T-cell (primary cell): ENCODE measurements around the gene GSTT2B. TPM values are rescaled to one million over a fixed set of nuclear protein-coding genes. Genes with fewer than 3 reads are reported as not detected.
"Not testable (repeated sequence)": the region's sequence is repeated elsewhere in the genome, so short reads cannot be mapped to it uniquely, and the experiment has no call there.

Experiments
- ATAC-seq, 4 experiments: fragments of 200-7000 bp in 3 of 4; fragments of 150-1000 bp in 1 of 4; cut with Tn5 transposase; replicated peaks in 1 of 4; 1 replicate in 3 of 4; 2 replicates in 1 of 4; pipeline ENCODE4 v1.10.0; 2021; ENCODE audit warnings: moderate library complexity in 3 of 4, mild to moderate bottlenecking in 2 of 4, moderate number of reproducible peaks in 1 of 4
- CTCF ChIA-PET, 2 donors: fragments of 300-600 bp; sonication (Branson Sonifier 250); formaldehyde crosslinking; loops; one replicate each; lab custom pipeline; 2022; ENCODE audit warnings: antibody characterized with exemption in 2 of 2; lab: Charles Lee
- POLR2A ChIA-PET, 2 donors: fragments of 300-600 bp; sonication (Branson Sonifier 250); formaldehyde crosslinking; loops; one replicate each; lab custom pipeline; 2022; ENCODE audit warnings: antibody characterized with exemption in 2 of 2; lab: Charles Lee
- DNase-seq, 35 experiments: peaks; one replicate each; pipeline versions ENCODE4 v3.0.0 to v3.0.0-alpha.2; 2013 to 2023
- H3K27ac ChIP-seq: one replicate; pipeline ENCODE4 v1.5.1; 2013; ENCODE audit warnings: low read length
- H3K27me3 ChIP-seq, 2 experiments: replicated peaks in 1 of 2; 1 replicate in 1 of 2; 2 replicates in 1 of 2; pipeline versions ENCODE4 v1.6.1 to v1.7.0; 2013; ENCODE audit warnings: low read length in 1 of 2, mixed read lengths in 1 of 2; ENCODE audit not compliant: control insufficient read depth in 2 of 2, insufficient read depth in 2 of 2; ENCODE audit errors: extremely low read depth in 1 of 2
- H3K36me3 ChIP-seq, 2 donors: 1 replicate in 1 of 2; 2 replicates in 1 of 2; pipeline versions ENCODE4 v1.6.1 to v1.7.0; 2013; ENCODE audit warnings: low read length in 1 of 2; ENCODE audit not compliant: control insufficient read depth in 2 of 2, insufficient read depth in 1 of 2; ENCODE audit errors: extremely low read depth in 1 of 2
- H3K4me1 ChIP-seq, 2 experiments: 1 replicate in 1 of 2; 2 replicates in 1 of 2; pipeline versions ENCODE4 v1.6.1 to v1.7.0; 2013; ENCODE audit warnings: low read length in 2 of 2, mixed read lengths in 1 of 2; ENCODE audit not compliant: insufficient read depth in 2 of 2, control insufficient read depth in 1 of 2; ENCODE audit errors: extremely low read depth in 1 of 2
- H3K4me3 ChIP-seq, 2 donors: 1 replicate in 1 of 2; 2 replicates in 1 of 2; pipeline versions ENCODE4 v1.5.1 to v1.7.0; 2013; ENCODE audit warnings: mild to moderate bottlenecking in 2 of 2, low read length in 1 of 2, moderate library complexity in 1 of 2; ENCODE audit not compliant: control insufficient read depth in 1 of 2; ENCODE audit errors: extremely low read depth in 1 of 2
- H3K9me3 ChIP-seq: 2 replicates; pipeline ENCODE4 v1.7.0; 2013
- H3K27ac Mint-ChIP-seq, 2 donors: one replicate each; pipeline ENCODE4 v1.8.0; 2020 to 2021; ENCODE audit warnings: mild to moderate bottlenecking in 2 of 2, mixed read lengths in 2 of 2
- H3K27me3 Mint-ChIP-seq, 2 donors: one replicate each; pipeline ENCODE4 v1.8.0; 2021 to 2022; ENCODE audit warnings: mixed read lengths in 2 of 2
- H3K36me3 Mint-ChIP-seq: one replicate; pipeline ENCODE4 v1.8.0; 2021; ENCODE audit warnings: mixed read lengths
- H3K4me1 Mint-ChIP-seq, 3 donors: one replicate each; pipeline ENCODE4 v1.8.0; 2020 to 2022; ENCODE audit warnings: mixed read lengths in 3 of 3, mild to moderate bottlenecking in 1 of 3
- H3K4me3 Mint-ChIP-seq, 3 donors: one replicate each; pipeline ENCODE4 v1.8.0; 2020 to 2022; ENCODE audit warnings: mild to moderate bottlenecking in 3 of 3, mixed read lengths in 3 of 3, moderate library complexity in 3 of 3
- H3K9me3 Mint-ChIP-seq, 3 donors: one replicate each; pipeline ENCODE4 v1.8.0; 2020 to 2022; ENCODE audit warnings: mixed read lengths in 3 of 3
- WGBS: methylation state at CpG from one replicate; pipeline ENCODE4 v1.1.5; 2013; ENCODE audit warnings: missing lambda C conversion rate; ENCODE audit not compliant: insufficient coverage; 5-methylcytosine and 5-hydroxymethylcytosine counted together
- total RNA-seq, 35 experiments: library from RNA in 6 of 35; stranded (reverse) in 6 of 35; fragments of 120-200 nt in 1 of 35; gene quantifications; one replicate each; pipeline versions ENCODE4 v1.2.1 to v1.2.4 and lab custom pipeline; 2013 to 2026

The GSTT2B gene
- total RNA-seq, 5 donors from 2014 or later (not counting 1 experiment from before 2014, with no cell fraction given) = not detected

DNA sequence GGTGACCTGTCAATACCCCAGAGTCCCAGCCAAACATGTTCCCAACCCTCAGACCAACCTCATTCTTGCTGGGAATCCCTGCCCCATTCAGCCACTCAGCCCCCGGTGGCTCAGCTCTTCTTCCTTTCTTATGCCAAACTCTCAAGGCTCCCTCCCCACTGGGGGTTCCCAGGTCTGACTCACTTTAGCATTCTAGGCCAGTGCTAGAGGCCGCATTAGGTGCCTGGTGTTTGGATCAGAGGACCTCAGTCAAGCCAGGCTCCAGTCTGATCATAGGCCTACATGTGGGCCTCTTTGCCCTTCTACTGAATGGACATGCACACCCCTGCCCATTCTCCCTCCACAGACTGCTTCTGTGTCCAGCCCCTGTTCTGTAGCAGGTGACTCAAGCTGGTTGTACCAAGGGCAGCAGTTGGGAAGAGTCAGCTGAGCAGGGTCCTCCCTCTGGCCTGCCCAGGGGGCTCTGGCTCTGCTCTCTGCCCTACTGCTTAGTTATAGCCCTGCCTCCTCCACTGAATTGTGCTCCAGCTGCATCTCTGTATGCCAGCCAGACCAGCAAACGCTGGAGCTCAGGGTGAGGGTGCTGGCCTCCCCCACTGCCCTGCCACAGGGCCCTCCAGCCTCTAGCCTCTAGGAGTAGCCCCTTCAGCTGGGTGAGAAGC is 28.7 kb upstream of the GSTT2B start:
- H3K9me3 Mint-ChIP-seq, H3K4me1 Mint-ChIP-seq, H3K27ac Mint-ChIP-seq, H3K27ac ChIP-seq, H3K27me3 Mint-ChIP-seq, H3K4me3 ChIP-seq, ATAC-seq, H3K4me3 Mint-ChIP-seq, DNase-seq, H3K36me3 ChIP-seq, H3K36me3 Mint-ChIP-seq, POLR2A ChIA-PET, H3K4me1 ChIP-seq, H3K9me3 ChIP-seq, H3K27me3 ChIP-seq: not testable (repeated sequence)
- CTCF ChIA-PET = interaction anchor here in 1 of 2 donors (0.6 kb wide), 1 partner anchor 1633 kb away, joined by 4 read pairs; no protein-coding TSS in a partner anchor
- WGBS = 79% methylated on average over 1 of the region's 3 CpGs

DNA sequence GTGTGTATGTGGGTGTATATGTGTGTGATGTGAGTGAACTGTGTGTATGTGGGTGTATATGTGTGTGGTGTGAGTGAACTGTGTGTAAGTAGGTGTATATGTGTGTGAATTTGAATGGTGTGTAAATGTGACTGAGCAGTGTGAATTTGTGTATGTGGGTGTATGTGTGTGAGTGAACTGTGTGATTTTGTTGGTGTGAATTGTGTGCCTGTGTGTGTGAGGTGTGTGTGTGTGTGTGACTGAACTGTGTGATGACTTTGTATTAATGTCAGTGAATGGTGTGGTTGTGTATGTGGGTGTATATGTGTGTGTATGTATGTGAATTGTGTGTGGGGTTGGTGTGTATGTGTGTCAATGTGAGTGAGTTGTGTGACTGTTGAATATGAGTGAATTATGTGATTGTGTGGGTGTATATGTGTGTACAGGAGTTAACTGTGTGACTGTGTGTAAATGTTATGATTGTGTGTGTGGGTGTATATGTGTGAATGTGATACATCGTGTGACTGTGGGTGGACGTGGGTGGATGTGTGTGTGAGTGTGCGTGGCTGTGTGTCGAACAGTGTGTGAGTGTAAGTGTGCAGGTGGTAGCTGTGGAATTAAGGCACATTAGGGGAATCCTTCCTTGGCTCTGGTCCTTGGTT is 25.7 kb upstream of the GSTT2B start:
- H3K4me3 Mint-ChIP-seq, CTCF ChIA-PET, H3K27me3 Mint-ChIP-seq, H3K4me1 ChIP-seq, H3K27me3 ChIP-seq, POLR2A ChIA-PET, H3K9me3 ChIP-seq, H3K36me3 Mint-ChIP-seq, H3K4me1 Mint-ChIP-seq, H3K27ac ChIP-seq, DNase-seq, H3K27ac Mint-ChIP-seq, H3K9me3 Mint-ChIP-seq, H3K4me3 ChIP-seq, H3K36me3 ChIP-seq, ATAC-seq: not testable (repeated sequence)
- no CpG with 5 or more reads among the region's 4 CpGs for WGBS

DNA sequence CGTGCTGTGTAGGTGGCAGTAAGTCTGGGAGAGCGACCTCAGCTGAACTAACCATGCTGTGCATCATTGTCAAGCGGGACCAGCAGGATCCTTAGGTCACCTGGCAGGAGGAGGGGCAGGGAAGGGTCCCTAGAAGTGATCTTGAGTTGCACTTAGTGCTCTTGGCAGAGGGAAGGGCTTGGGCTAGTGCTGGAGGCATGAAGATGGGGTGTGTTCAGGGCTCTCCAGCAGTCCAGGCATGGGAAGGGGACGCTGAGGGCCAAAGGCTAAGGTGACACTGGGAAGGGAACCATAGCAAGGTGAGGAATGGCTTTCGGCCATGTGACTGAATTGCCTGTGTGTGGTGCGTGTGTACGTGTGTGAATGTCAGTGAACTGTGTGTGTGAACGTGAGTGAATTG is 25.1 kb upstream of the GSTT2B start:
- ATAC-seq, H3K27ac ChIP-seq, H3K9me3 Mint-ChIP-seq, H3K9me3 ChIP-seq, DNase-seq, H3K36me3 Mint-ChIP-seq, H3K27me3 Mint-ChIP-seq, POLR2A ChIA-PET, H3K27ac Mint-ChIP-seq, H3K4me3 Mint-ChIP-seq, CTCF ChIA-PET, H3K4me3 ChIP-seq, H3K27me3 ChIP-seq, H3K36me3 ChIP-seq, H3K4me1 Mint-ChIP-seq, H3K4me1 ChIP-seq: not testable (repeated sequence)
- 89% methylated on average over 8 of the region's 8 CpGs for WGBS

DNA sequence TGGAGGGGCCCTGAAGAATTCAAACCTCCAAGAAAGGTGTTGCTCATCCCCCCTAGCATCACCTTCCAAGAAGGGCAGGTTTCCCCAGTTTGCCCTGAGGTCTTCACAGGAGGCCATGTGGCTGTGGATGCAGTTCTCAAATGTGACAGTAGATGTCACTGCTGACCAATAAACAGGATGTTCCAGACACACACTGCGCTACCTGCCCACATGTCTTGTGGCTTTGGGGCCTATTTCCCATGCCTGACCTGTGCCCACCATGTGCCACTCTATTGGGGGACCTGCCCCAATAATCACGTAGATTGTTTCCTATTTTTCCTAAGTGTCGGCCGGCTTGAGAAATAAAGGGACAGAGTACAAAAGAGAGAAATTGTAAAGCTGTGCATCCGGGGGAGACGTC is 23.4 kb upstream of the GSTT2B start:
- ChIA-PET CTCF (no interaction called here), POLR2A (no interaction called here)
- Mint-ChIP-seq H3K4me3 (no peak overlapping the region), H3K4me1 (peaks cover 0 to 4% (median 2%) of the 10 kb centered on the region in 3 donors), H3K9me3 (no peaks in the 10 kb centered on the region), H3K27ac (peak overlapping the region in 1 of 2 donors; percentile 66), H3K27me3 (peaks cover 0 to 2% of the 10 kb centered on the region in 2 donors), H3K36me3 (no peaks in the 10 kb centered on the region)
- H3K9me3 ChIP-seq = no peaks in the 10 kb centered on the region
- ATAC-seq = peak; percentile 64 to 97 (median 73)
- H3K36me3 ChIP-seq = no peaks in the 10 kb centered on the region
- peaks cover 0 to 9% of the 10 kb centered on the region in 2 experiments for H3K27me3 ChIP-seq
- DNase-seq = peak in 16 of 35 experiments; percentile 7 to 67 (median 32)
- no peak overlapping the region for H3K27ac ChIP-seq
- 56% methylated on average over 2 of the region's 6 CpGs for WGBS
- no peak overlapping the region for H3K4me3 ChIP-seq
- H3K4me1 ChIP-seq = no peaks in the 10 kb centered on the region

DNA sequence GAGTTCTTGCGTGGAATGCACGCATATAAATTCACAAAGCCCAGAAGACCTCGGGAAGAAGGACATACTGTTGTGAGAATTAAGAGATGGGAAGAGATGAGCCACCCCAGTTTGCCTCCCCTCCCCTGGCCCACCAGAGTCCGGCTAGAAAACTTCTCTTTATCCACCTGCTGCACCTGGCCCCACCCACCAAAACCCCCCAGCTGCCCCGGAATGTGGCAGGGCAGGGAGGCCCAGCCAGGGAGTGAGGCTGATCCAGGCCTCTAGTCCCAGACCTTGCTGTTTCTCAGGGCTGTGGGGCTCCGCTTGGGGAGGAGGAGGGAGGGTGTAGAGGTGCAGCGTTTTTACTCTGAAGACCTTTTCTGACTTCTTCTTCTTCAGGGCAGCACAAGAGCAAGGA is 19.6 kb upstream of the GSTT2B start:
- POLR2A ChIA-PET, H3K9me3 Mint-ChIP-seq, CTCF ChIA-PET, H3K9me3 ChIP-seq, H3K4me1 ChIP-seq, H3K27ac ChIP-seq, H3K27me3 ChIP-seq, DNase-seq, H3K27me3 Mint-ChIP-seq, ATAC-seq, H3K36me3 ChIP-seq, H3K4me1 Mint-ChIP-seq, H3K4me3 ChIP-seq, H3K27ac Mint-ChIP-seq, H3K36me3 Mint-ChIP-seq, H3K4me3 Mint-ChIP-seq: not testable (repeated sequence)
- WGBS = no CpG with 5 or more reads among the region's 7 CpGs

DNA sequence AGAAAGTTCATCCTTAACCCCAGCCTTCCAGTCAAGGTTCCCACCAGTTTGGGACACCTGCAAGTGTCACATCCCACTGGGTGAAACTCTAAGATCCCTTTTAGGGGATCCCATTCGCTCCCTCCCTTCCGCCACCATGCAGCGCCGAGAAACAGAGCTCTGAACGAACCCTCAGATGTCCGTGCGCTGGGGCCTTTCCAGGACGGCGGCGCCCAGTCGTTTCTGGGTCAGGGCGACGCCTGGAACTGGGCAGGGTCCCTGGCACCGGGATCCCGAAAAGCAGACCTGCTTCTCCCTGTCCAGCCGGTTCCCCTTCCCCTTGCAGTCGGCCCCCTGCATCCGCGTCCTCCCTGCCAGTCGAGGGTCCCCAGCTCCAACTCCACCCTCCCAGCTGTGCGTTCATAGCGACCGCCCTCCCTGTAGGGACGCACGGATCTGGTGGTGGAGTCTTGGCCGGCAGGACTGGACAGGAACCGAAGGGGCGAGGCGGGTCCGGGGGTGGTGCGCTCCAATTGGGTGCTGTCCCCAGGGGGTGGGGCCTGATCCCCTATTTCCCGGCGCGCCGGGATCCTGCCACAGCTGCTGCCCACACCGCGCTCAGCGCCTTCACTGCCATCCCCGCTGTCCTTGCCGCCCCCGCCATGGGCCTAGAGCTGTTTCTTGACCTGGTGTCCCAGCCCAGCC is 18.7 kb upstream of the GSTT2B start, which contains the start of gene GSTT2:
TSS of gene GSTT2 (plus strand) at position 578 of the 684 bp plus-strand sequence.
- H3K36me3 ChIP-seq, H3K9me3 Mint-ChIP-seq, H3K27me3 ChIP-seq, H3K4me1 Mint-ChIP-seq, H3K27ac ChIP-seq, H3K4me3 Mint-ChIP-seq, POLR2A ChIA-PET, ATAC-seq, DNase-seq, CTCF ChIA-PET, H3K27ac Mint-ChIP-seq, H3K27me3 Mint-ChIP-seq, H3K4me3 ChIP-seq, H3K36me3 Mint-ChIP-seq, H3K9me3 ChIP-seq, H3K4me1 ChIP-seq: not testable (repeated sequence)
- WGBS = no CpG with 5 or more reads among the region's 41 CpGs
